ENCODE data around the gene DHH. TPM values are rescaled to one million over a fixed set of nuclear protein-coding genes. Genes with fewer than 3 reads are reported as not detected.

The DHH gene
- total and polyA plus RNA-seq, 9 of the 15 experiments (the other 6 are each of a cell fraction or from before 2014, with no cell fraction given), result 0.07 to 2.6 (median 0.54) TPM

- peak; percentile 78 for TF ChIP-seq VEZF1 (CRISPR knock-in tag; IDR thresholded peaks at IDR 0.05)
- peak; percentile 91 for TF ChIP-seq BRD9 (IDR thresholded peaks at IDR 0.05; ENCODE audit: low read depth, partially characterized antibody)
- TF ChIP-seq ARID4B (CRISPR knock-in tag; IDR thresholded peaks at IDR 0.05), result peak; percentile 96
- TF ChIP-seq ETS2 (tag; IDR thresholded peaks at IDR 0.05; ENCODE audit: borderline replicate concordance, poor library complexity, severe bottlenecking), result no peak
- peak; percentile 95 for TF ChIP-seq MYC (IDR thresholded peaks at IDR 0.05; ENCODE audit: low read depth, low read length)
- peak; percentile 52; the same call in 1 of the 2 replicates for TF ChIP-seq MYC (CRISPR knock-in tag; IDR thresholded peaks at IDR 0.05; ENCODE audit: borderline replicate concordance, low read depth)
- TF ChIP-seq HNRNPL (IDR thresholded peaks at IDR 0.05; ENCODE audit: low read depth, low read length), result peak; percentile 48; the same call in 1 of the 2 replicates
- 0 out of 2 replicates have a peak, but pooled peaks have one; percentile 43 for TF ChIP-seq HMG20B (CRISPR knock-in tag; IDR thresholded peaks at IDR 0.05)
- TF ChIP-seq KLF10 (CRISPR knock-in tag; IDR thresholded peaks at IDR 0.05), result no peak
- 0 out of 2 replicates have a peak, but pooled peaks have one; percentile 28 for TF ChIP-seq ZNF324 (CRISPR knock-in tag; IDR thresholded peaks at IDR 0.05)
- 0 out of 2 replicates have a peak, but pooled peaks have one; percentile 82 for TF ChIP-seq RERE (CRISPR knock-in tag; IDR thresholded peaks at IDR 0.05; ENCODE audit: borderline replicate concordance)
- no peak for TF ChIP-seq SRSF1 (IDR thresholded peaks at IDR 0.05; ENCODE audit: low read depth, low read length)
These were observed 35.8 kb upstream of the DHH start (continued) for GRCh38 chr12:49130151-49131050.
